ENCODE data around the gene RWDD4. TPM values are rescaled to one million over a fixed set of nuclear protein-coding genes. Genes with fewer than 3 reads are reported as not detected.
A peak's percentile ranks its signal among the peaks of the same experiment; 100 is the strongest.

Gene RWDD4
- total and polyA plus RNA-seq, 9 of the 15 experiments (the other 6 are each of a cell fraction or from before 2014, with no cell fraction given) = 8.4 to 32.5 (median 24.2) TPM

GRCh38 chr4:183659029-183659871 is at the start of gene RWDD4, which contains the start of gene TRAPPC11 (continued):
- TF ChIP-seq MNT (conservative IDR thresholded peaks at IDR 0.05) (peak; percentile 30 to 73; a peak in 2 of 4 replicates), TARDBP (IDR thresholded peaks at IDR 0.05) (no peak), MAFK (IDR thresholded peaks at IDR 0.05; ENCODE audit: low read length) (no peak), NCOA6 (IDR thresholded peaks at IDR 0.05) (peak; percentile 70), HMGN3 (IDR thresholded peaks at IDR 0.05; ENCODE audit: borderline replicate concordance, extremely low read depth, insufficient read length, low read depth, low read length) (peak; percentile 58), NFIC (IDR thresholded peaks at IDR 0.05) (peak; percentile 49), POU5F1 (IDR thresholded peaks at IDR 0.05; ENCODE audit: borderline replicate concordance, low read depth, low read length, partially characterized antibody) (no peak), RBBP5 (IDR thresholded peaks at IDR 0.05; ENCODE audit: borderline replicate concordance, insufficient read depth, low read length, poor library complexity, severe bottlenecking) (peak; percentile 89), REST (IDR thresholded peaks at IDR 0.05; ENCODE audit: borderline replicate concordance) (peak; percentile 98), REST (CRISPR knock-in tag; IDR thresholded peaks at IDR 0.05; ENCODE audit: low read depth) (0 out of 2 replicates have a peak, but pooled peaks have one; percentile 34), BRD9 (IDR thresholded peaks at IDR 0.05; ENCODE audit: low read depth, partially characterized antibody) (no peak), SAP30 (IDR thresholded peaks at IDR 0.05; ENCODE audit: borderline replicate concordance, insufficient read depth, low read depth, low read length, poor library complexity, severe bottlenecking) (peak; percentile 45)
